ENCODE data around the gene ZRANB2.

The ZRANB2 gene

GRCh38 chr1:71080739-71081696 is at the start of gene ZRANB2:
Gene ZRANB2, minus strand, starts transcription at chr1:71081035. Its CDS starts 40 bp downstream, at chr1:71080995.
- DNase-seq, result peak; percentile 97 to 98
- TF ChIP-seq GATA1 (IDR thresholded peaks at IDR 0.05; ENCODE audit: low read depth, low read length) (no peak), POLR2A (IDR thresholded peaks at IDR 0.05; ENCODE audit: low read length) (peak; percentile 90)

- TF ChIP-seq POLR2A (IDR thresholded peaks at IDR 0.05; ENCODE audit: low read length) (no peak), GATA1 (IDR thresholded peaks at IDR 0.05; ENCODE audit: low read depth, low read length) (no peak)
- DNase-seq, result no peak
These were observed 47.2 kb upstream of the ZRANB2 start for GRCh38 chr1:71128060-71128459.

GRCh38 chr1:71118086-71118485 is 37.3 kb upstream of the ZRANB2 start:
- no peak for DNase-seq
- TF ChIP-seq GATA1 (IDR thresholded peaks at IDR 0.05; ENCODE audit: low read depth, low read length) (no peak), POLR2A (IDR thresholded peaks at IDR 0.05; ENCODE audit: low read length) (no peak)

- DNase-seq, result no peak
These were observed 35.9 kb upstream of the ZRANB2 start for GRCh38 chr1:71116729-71117128.

GRCh38 chr1:71106658-71107322 is 26.0 kb upstream of the ZRANB2 start:
- no peak for DNase-seq
- TF ChIP-seq POLR2A (IDR thresholded peaks at IDR 0.05; ENCODE audit: low read length), result no peak
- no peak for TF ChIP-seq GATA1 (IDR thresholded peaks at IDR 0.05; ENCODE audit: low read depth, low read length)

More at GRCh38 chr1:71116729-71117128, 35.9 kb upstream of the ZRANB2 start:
- no peak for TF ChIP-seq GATA1 (IDR thresholded peaks at IDR 0.05; ENCODE audit: low read depth, low read length)
- TF ChIP-seq POLR2A (IDR thresholded peaks at IDR 0.05; ENCODE audit: low read length), result no peak

- no peak for TF ChIP-seq POLR2A (IDR thresholded peaks at IDR 0.05; ENCODE audit: low read length)
- TF ChIP-seq GATA1 (IDR thresholded peaks at IDR 0.05; ENCODE audit: low read depth, low read length), result no peak
- DNase-seq, result no peak
These were observed 23.6 kb upstream of the ZRANB2 start for GRCh38 chr1:71104417-71104816.

GRCh38 chr1:71101839-71102376 is 21.1 kb upstream of the ZRANB2 start:
- no peak for DNase-seq
- TF ChIP-seq POLR2A (IDR thresholded peaks at IDR 0.05; ENCODE audit: low read length) (no peak), GATA1 (IDR thresholded peaks at IDR 0.05; ENCODE audit: low read depth, low read length) (no peak)

GRCh38 chr1:71097428-71097827 is 16.6 kb upstream of the ZRANB2 start:
- TF ChIP-seq GATA1 (IDR thresholded peaks at IDR 0.05; ENCODE audit: low read depth, low read length) (no peak), POLR2A (IDR thresholded peaks at IDR 0.05; ENCODE audit: low read length) (no peak)

GRCh38 chr1:71094913-71095312 is 14.1 kb upstream of the ZRANB2 start:
- TF ChIP-seq GATA1 (IDR thresholded peaks at IDR 0.05; ENCODE audit: low read depth, low read length) (no peak), POLR2A (IDR thresholded peaks at IDR 0.05; ENCODE audit: low read length) (no peak)
- no peak for DNase-seq

More at GRCh38 chr1:71097428-71097827, 16.6 kb upstream of the ZRANB2 start:
- no peak for DNase-seq

- DNase-seq, result peak in 1 of 2 experiments; percentile 15
- no peak for TF ChIP-seq GATA1 (IDR thresholded peaks at IDR 0.05; ENCODE audit: low read depth, low read length)
- TF ChIP-seq POLR2A (IDR thresholded peaks at IDR 0.05; ENCODE audit: low read length), result no peak
These were observed 13.1 kb upstream of the ZRANB2 start for GRCh38 chr1:71093938-71094337.

- no peak for DNase-seq
- TF ChIP-seq GATA1 (IDR thresholded peaks at IDR 0.05; ENCODE audit: low read depth, low read length) (no peak), POLR2A (IDR thresholded peaks at IDR 0.05; ENCODE audit: low read length) (no peak)
These were observed 8.9 kb upstream of the ZRANB2 start for GRCh38 chr1:71089536-71090270.

GRCh38 chr1:71088645-71089287 is 7.9 kb upstream of the ZRANB2 start:
- no peak for DNase-seq
- TF ChIP-seq POLR2A (IDR thresholded peaks at IDR 0.05; ENCODE audit: low read length) (no peak), GATA1 (IDR thresholded peaks at IDR 0.05; ENCODE audit: low read depth, low read length) (no peak)

- DNase-seq, result no peak
- TF ChIP-seq GATA1 (IDR thresholded peaks at IDR 0.05; ENCODE audit: low read depth, low read length) (no peak), POLR2A (IDR thresholded peaks at IDR 0.05; ENCODE audit: low read length) (no peak)
These were observed 6.9 kb upstream of the ZRANB2 start for GRCh38 chr1:71087713-71088112.

Measured in erythroblast (primary cell).